ENCODE data around the gene NRCAM. TPM values are rescaled to one million over a fixed set of nuclear protein-coding genes. Genes with fewer than 3 reads are reported as not detected.

The NRCAM gene
- total RNA-seq, 1 donor from 2014 or later = 9.3 TPM

- TF ChIP-seq CTCF (IDR thresholded peaks at IDR 0.05; ENCODE audit: insufficient read depth, low read depth, low read length) = no peak
- Mint-ChIP-seq H3K4me1 (ENCODE audit: low read depth, unreplicated experiment) (peaks cover 3% of the 10 kb centered on the region), H3K36me3 (ENCODE audit: low read depth, unreplicated experiment) (no peaks in the 10 kb centered on the region), H3K27ac (ENCODE audit: unreplicated experiment) (no peak overlapping the region), H3K4me3 (ENCODE audit: unreplicated experiment) (no peak overlapping the region), H3K9me3 (ENCODE audit: unreplicated experiment) (peaks cover 2% of the 10 kb centered on the region), H3K27me3 (ENCODE audit: low read depth, unreplicated experiment) (no peaks in the 10 kb centered on the region)
- DNase-seq (ENCODE audit: low read depth) = no peak
- H3K9me3 ChIP-seq (ENCODE audit: insufficient read depth, low read depth, low read length) = no peaks in the 10 kb centered on the region
- no peaks in the 10 kb centered on the region for H4K20me1 ChIP-seq (ENCODE audit: insufficient read depth, low read length)
- H3K27me3 ChIP-seq (ENCODE audit: insufficient read depth, low read length) = no peaks in the 10 kb centered on the region
- no peak overlapping the region for H3K4me2 ChIP-seq (ENCODE audit: low read length)
- H3K36me3 ChIP-seq (ENCODE audit: insufficient read depth, low read length) = no peaks in the 10 kb centered on the region
- no peaks in the 10 kb centered on the region for H3K79me2 ChIP-seq (ENCODE audit: insufficient read depth, low read length)
- no peak for FAIRE-seq
- H3K27ac ChIP-seq (ENCODE audit: low read depth, low read length) = no peak overlapping the region
- H3K4me1 ChIP-seq (ENCODE audit: insufficient read depth, low read length) = no peaks in the 10 kb centered on the region
- H3K9ac ChIP-seq (ENCODE audit: low read length) = no peak overlapping the region
- no peak overlapping the region for H2AFZ ChIP-seq (ENCODE audit: low read depth, low read length)
- H3K4me3 ChIP-seq (ENCODE audit: insufficient read depth, low read depth, low read length) = no peak overlapping the region
These were observed 262.4 kb downstream of the NRCAM start for GRCh38 chr7:108193594-108194498.

- TF ChIP-seq EZH2 (IDR thresholded peaks at IDR 0.05; ENCODE audit: insufficient read depth, low read length) = no peak
- H3K79me2 ChIP-seq (ENCODE audit: insufficient read depth, low read length) = no peaks in the 10 kb centered on the region
- peaks cover 2% of the 10 kb centered on the region for H3K4me1 Mint-ChIP-seq (ENCODE audit: low read depth, unreplicated experiment)
- H3K9ac ChIP-seq (ENCODE audit: low read length) = no peak overlapping the region
- H3K4me1 ChIP-seq (ENCODE audit: insufficient read depth, low read length) = no peaks in the 10 kb centered on the region
- DNase-seq (ENCODE audit: low read depth) (no peak), FAIRE-seq (no peak)
- H3K4me2 ChIP-seq (ENCODE audit: low read length) = no peak overlapping the region
- no peaks in the 10 kb centered on the region for H3K27me3 ChIP-seq (ENCODE audit: insufficient read depth, low read length)
- H2AFZ ChIP-seq (ENCODE audit: low read depth, low read length) = no peak overlapping the region
- peaks cover 2% of the 10 kb centered on the region for H3K9me3 Mint-ChIP-seq (ENCODE audit: unreplicated experiment)
- H3K27ac ChIP-seq (ENCODE audit: low read depth, low read length) = no peak overlapping the region
- H3K27ac Mint-ChIP-seq (ENCODE audit: unreplicated experiment) = no peak overlapping the region
- no peak overlapping the region for H3K4me3 Mint-ChIP-seq (ENCODE audit: unreplicated experiment)
- no peaks in the 10 kb centered on the region for H3K36me3 ChIP-seq (ENCODE audit: insufficient read depth, low read length)
- H3K36me3 Mint-ChIP-seq (ENCODE audit: low read depth, unreplicated experiment) = no peaks in the 10 kb centered on the region
- H3K9me3 ChIP-seq (ENCODE audit: insufficient read depth, low read depth, low read length) = no peaks in the 10 kb centered on the region
- H3K4me3 ChIP-seq (ENCODE audit: insufficient read depth, low read depth, low read length) = no peak overlapping the region
- H4K20me1 ChIP-seq (ENCODE audit: insufficient read depth, low read length) = no peaks in the 10 kb centered on the region
- H3K27me3 Mint-ChIP-seq (ENCODE audit: low read depth, unreplicated experiment) = no peaks in the 10 kb centered on the region
These were observed 265.3 kb downstream of the NRCAM start for GRCh38 chr7:108190891-108191290.

DNA sequence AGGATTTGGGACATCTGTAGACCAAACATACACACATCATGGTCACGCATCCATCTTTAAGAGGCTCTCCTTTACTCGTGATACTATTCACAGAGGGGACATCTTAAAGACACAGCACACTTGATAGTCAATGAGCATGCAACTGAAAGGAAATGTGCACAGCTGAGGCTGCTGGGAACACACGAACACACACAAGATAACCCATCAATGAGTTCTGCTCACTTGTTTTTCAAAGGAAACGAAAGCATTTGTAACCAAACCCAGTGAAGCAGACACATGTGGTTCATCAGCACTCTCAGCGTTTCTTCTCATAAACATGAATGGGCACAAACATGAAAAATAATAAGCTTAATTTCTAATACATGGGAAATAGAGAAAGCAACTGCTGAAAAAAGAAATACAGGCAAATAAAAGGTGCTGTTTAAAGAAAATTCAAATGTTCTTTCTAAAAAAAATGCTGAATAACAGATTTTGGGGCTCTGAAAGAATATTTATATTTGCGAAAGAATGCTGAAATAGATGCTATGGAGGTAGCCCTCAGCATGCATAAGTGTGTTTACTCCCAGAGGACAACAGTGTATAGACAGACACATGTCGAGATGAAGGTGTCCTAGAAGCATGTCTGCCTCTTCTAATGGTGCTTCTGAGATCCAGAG, 266.4 kb downstream of the NRCAM start:
- no peak overlapping the region for H3K27ac ChIP-seq (ENCODE audit: low read depth, low read length)
- DNase-seq (ENCODE audit: low read depth) = no peak
- no peaks in the 10 kb centered on the region for H3K36me3 ChIP-seq (ENCODE audit: insufficient read depth, low read length)
- H3K4me2 ChIP-seq (ENCODE audit: low read length) = no peak overlapping the region
- H3K9me3 ChIP-seq (ENCODE audit: insufficient read depth, low read depth, low read length) = no peaks in the 10 kb centered on the region
- no peak overlapping the region for H3K4me3 Mint-ChIP-seq (ENCODE audit: unreplicated experiment)
- H3K4me1 Mint-ChIP-seq (ENCODE audit: low read depth, unreplicated experiment) = no peaks in the 10 kb centered on the region
- H3K27me3 ChIP-seq (ENCODE audit: insufficient read depth, low read length) = no peaks in the 10 kb centered on the region
- peaks cover 2% of the 10 kb centered on the region for H3K9me3 Mint-ChIP-seq (ENCODE audit: unreplicated experiment)
- no peak overlapping the region for H3K27ac Mint-ChIP-seq (ENCODE audit: unreplicated experiment)
- no peaks in the 10 kb centered on the region for H3K36me3 Mint-ChIP-seq (ENCODE audit: low read depth, unreplicated experiment)
- no peak for FAIRE-seq
- no peak overlapping the region for H2AFZ ChIP-seq (ENCODE audit: low read depth, low read length)
- no peak overlapping the region for H3K9ac ChIP-seq (ENCODE audit: low read length)
- no peak overlapping the region for H3K4me3 ChIP-seq (ENCODE audit: insufficient read depth, low read depth, low read length)
- no peaks in the 10 kb centered on the region for H4K20me1 ChIP-seq (ENCODE audit: insufficient read depth, low read length)
- no peaks in the 10 kb centered on the region for H3K4me1 ChIP-seq (ENCODE audit: insufficient read depth, low read length)
- no peaks in the 10 kb centered on the region for H3K27me3 Mint-ChIP-seq (ENCODE audit: low read depth, unreplicated experiment)
- TF ChIP-seq CTCF (IDR thresholded peaks at IDR 0.05; ENCODE audit: insufficient read depth, low read depth, low read length) = no peak
- no peak for TF ChIP-seq EZH2 (IDR thresholded peaks at IDR 0.05; ENCODE audit: insufficient read depth, low read length)
- no peaks in the 10 kb centered on the region for H3K79me2 ChIP-seq (ENCODE audit: insufficient read depth, low read length)
